Psoas muscle (tissue), 8 donors: ENCODE data around the gene ATG7. TPM values are rescaled to one million over a fixed set of nuclear protein-coding genes. Genes with fewer than 3 reads are reported as not detected.

Experiments
- ATAC-seq, 4 donors: fragments of 200-7000 bp; cut with Tn5 transposase; one replicate each; pipeline ENCODE4 v1.9.1; 2020; ENCODE audit warnings: moderate library complexity in 3 of 4, mild to moderate bottlenecking in 2 of 4
- DNase-seq, 2 donors: peaks; one replicate each; pipeline ENCODE4 v3.0.0-alpha.2; 2020
- H3K27ac ChIP-seq: fragments of 200-600 bp; one replicate; pipeline ENCODE4 v1.8.0; 2022
- H3K27me3 ChIP-seq, 3 donors: fragments of 200-600 bp in 1 of 3; one replicate each; pipeline versions ENCODE4 v1.6.1 to v1.8.0; 2013 to 2022; ENCODE audit warnings: low read length in 2 of 3, mild to moderate bottlenecking in 2 of 3, moderate library complexity in 1 of 3; ENCODE audit not compliant: insufficient read depth in 3 of 3
- H3K36me3 ChIP-seq, 2 donors: fragments of 200-600 bp in 1 of 2; one replicate each; pipeline versions ENCODE4 v1.6.1 to v1.8.0; 2013 to 2022; ENCODE audit warnings: low read depth in 1 of 2, mild to moderate bottlenecking in 1 of 2, moderate library complexity in 1 of 2; ENCODE audit not compliant: insufficient read depth in 1 of 2
- H3K4me1 ChIP-seq: fragments of 200-600 bp; one replicate; pipeline ENCODE4 v1.8.0; 2022
- H3K4me3 ChIP-seq: fragments of 200-600 bp; one replicate; pipeline ENCODE4 v1.8.0; 2022; ENCODE audit warnings: mild to moderate bottlenecking
- H3K9me3 ChIP-seq: fragments of 200-600 bp; one replicate; pipeline ENCODE4 v1.8.0; 2022
- CTCF ChIP-seq: fragments of 200-600 bp; IDR thresholded peaks from one replicate; pipeline ENCODE4 v1.8.0; 2022; ENCODE audit warnings: antibody characterized with exemption
- WGBS, 3 donors: extraction: QIAGEN DNeasy Blood & Tissue Kit; methylation state at CpG; one replicate each; pipeline versions ENCODE4 v1.1.6 to v1.1.7; 2013; 5-methylcytosine and 5-hydroxymethylcytosine counted together
- intact Hi-C, 2 donors: fragments of 100-400 bp; cut with DNase I; formaldehyde crosslinking; loops; one replicate each; pipeline versions ENCODE4 v1.11.0 to v1.14.2; 2022
- polyA plus RNA-seq, 3 donors: library from polyadenylated mRNA; stranded (reverse); fragments of 200-250 nt; gene quantifications; one replicate each; pipeline ENCODE4 v1.2.3, GENCODE V29; 2013
- total RNA-seq, 4 donors: library from RNA; stranded (reverse); fragmentation: NEBNext Ultra II Directional in 2 of 4; extraction: Animal tissue kit (Norgen Biotek cat#: 25700) in 2 of 4; gene quantifications; one replicate each; pipeline versions ENCODE4 v1.2.1 to v1.2.4, GENCODE V29; 2021 to 2023
- donor health status: healthy with polysubstance abuse.
- donor health status: DM: no; HTN: no; CAD: no; lungs with moderate emphysema.
- donor health status: Bipolar disorder and iron deficiency.
- donor health status: healthy.
- donor health status: DM: yes; HTN: yes; CAD: no.
- donor health status: DM: no; HTN: no; CAD: no.
- donor health status: DM: no; HTN: no; CAD: no.
- donor health status: DM: yes; HTN: yes; CAD: no.

Gene ATG7
- total and polyA plus RNA-seq, 7 donors, result 5.9 to 15.0 (median 13.5) TPM

- H3K36me3 ChIP-seq, result no peaks in the 10 kb centered on the region
- TF ChIP-seq CTCF, result no peak
- no peaks in the 10 kb centered on the region for H3K27me3 ChIP-seq
- H3K27ac ChIP-seq, result no peak overlapping the region
- DNase-seq (no peak), ATAC-seq (no peak)
- H3K4me3 ChIP-seq, result no peak overlapping the region
- no peaks in the 10 kb centered on the region for H3K9me3 ChIP-seq
- no peaks in the 10 kb centered on the region for H3K4me1 ChIP-seq
- WGBS, 3 donors, result 56 to 74% (median 70%) methylated on average over 4 of the region's 4 CpGs
- intact Hi-C loops, result loop anchor here in 1 of 2 donors (5.0 kb wide), 1 partner anchor 71 kb away; no protein-coding TSS in a partner anchor
These were observed 44.2 kb upstream of the ATG7 start for GRCh38 chr3:11228041-11228440.

- no peak for ATAC-seq
- no peak for TF ChIP-seq CTCF
- intact Hi-C loops, result no loop called here
These were observed 42.1 kb upstream of the ATG7 start for GRCh38 chr3:11230125-11230524.

GRCh38 chr3:11230832-11231231, 41.4 kb upstream of the ATG7 start:
- no peaks in the 10 kb centered on the region for H3K27me3 ChIP-seq
- no peak for ATAC-seq

More at GRCh38 chr3:11230125-11230524, 42.1 kb upstream of the ATG7 start:
- DNase-seq, result no peak
- Histone ChIP-seq H3K4me3 (no peak overlapping the region), H3K36me3 (no peaks in the 10 kb centered on the region), H3K27ac (no peak overlapping the region), H3K27me3 (no peaks in the 10 kb centered on the region), H3K9me3 (no peaks in the 10 kb centered on the region), H3K4me1 (no peaks in the 10 kb centered on the region)
- WGBS, 3 donors, result 48 to 63% (median 54%) methylated on average over 4 of the region's 4 CpGs

GRCh38 chr3:11235385-11235784, 36.8 kb upstream of the ATG7 start:
- H3K27ac ChIP-seq, result no peak overlapping the region
- 77 to 83% (median 79%) methylated on average over 8 of the region's 8 CpGs for WGBS, 3 donors
- no peak overlapping the region for H3K4me3 ChIP-seq
- ATAC-seq (no peak), DNase-seq (no peak)
- intact Hi-C loops, result loop anchor here in 1 of 2 donors (5.0 kb wide), 1 partner anchor 97 kb away; no protein-coding TSS in a partner anchor
- H3K9me3 ChIP-seq, result no peaks in the 10 kb centered on the region
- H3K27me3 ChIP-seq, result no peaks in the 10 kb centered on the region
- no peaks in the 10 kb centered on the region for H3K36me3 ChIP-seq
- no peaks in the 10 kb centered on the region for H3K4me1 ChIP-seq
- no peak for TF ChIP-seq CTCF

More at GRCh38 chr3:11230832-11231231, 41.4 kb upstream of the ATG7 start:
- intact Hi-C loops, result no loop called here
- no peak overlapping the region for H3K4me3 ChIP-seq
- H3K9me3 ChIP-seq, result no peaks in the 10 kb centered on the region
- no peak overlapping the region for H3K27ac ChIP-seq
- WGBS, 3 donors, result 55 to 76% (median 67%) methylated on average over 3 of the region's 3 CpGs
- H3K4me1 ChIP-seq, result no peaks in the 10 kb centered on the region
- H3K36me3 ChIP-seq, result no peaks in the 10 kb centered on the region
- DNase-seq, result no peak
- no peak for TF ChIP-seq CTCF
